Measurements from ENCODE around the gene EHBP1L1. TPM values are rescaled to one million over a fixed set of nuclear protein-coding genes. Genes with fewer than 3 reads are reported as not detected.

The EHBP1L1 gene
- polyA plus RNA-seq, 1 donor from 2014 or later: 18.3 TPM

DNA sequence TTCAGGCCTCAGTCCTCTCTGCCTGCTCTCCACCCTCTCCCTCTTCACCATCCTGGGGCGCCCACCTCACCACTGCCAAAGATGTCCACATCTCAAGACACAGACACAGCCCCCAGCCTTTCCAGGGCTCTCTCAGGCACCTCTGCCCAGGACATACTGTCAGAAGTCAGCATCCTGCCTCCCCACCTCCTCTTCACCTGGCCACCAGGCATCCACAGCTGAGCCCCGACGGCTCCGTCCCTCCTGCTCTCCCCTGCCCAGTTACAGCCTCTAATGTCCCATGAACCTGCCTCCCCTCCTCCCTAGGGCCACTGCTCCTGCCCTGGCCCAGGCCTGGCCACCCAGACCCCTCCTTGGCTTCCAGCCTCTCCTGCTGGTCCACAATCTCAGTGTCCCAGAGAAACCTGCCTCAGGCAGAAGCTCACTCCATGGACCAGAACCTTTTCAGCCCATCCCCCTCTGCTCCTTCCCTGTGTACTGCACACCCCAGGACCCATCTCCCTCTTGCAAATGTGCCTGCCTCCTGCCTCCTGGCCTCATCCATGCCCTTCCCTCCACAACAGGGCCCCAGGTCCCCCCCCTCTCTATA, 20.9 kb upstream of the EHBP1L1 start:
- Histone ChIP-seq H3K36me3 (ENCODE audit: insufficient read depth, low read length) (no peaks in the 10 kb centered on the region), H3K9me2 (ENCODE audit: insufficient read depth, low read length) (no peaks in the 10 kb centered on the region), H3K9ac (ENCODE audit: low read length) (no peak overlapping the region), H3K4me3 (ENCODE audit: low read length) (no peak overlapping the region), H3K9me3 (ENCODE audit: low read length) (no peaks in the 10 kb centered on the region), H3F3A (ENCODE audit: insufficient read depth, low read length, poor library complexity, severe bottlenecking) (no peaks in the 10 kb centered on the region), H4K20me1 (ENCODE audit: insufficient read depth) (no peaks in the 10 kb centered on the region), H3K4me2 (ENCODE audit: low read length) (no peak overlapping the region), H3K27me3 (ENCODE audit: insufficient read depth, low read depth, low read length) (no peaks in the 10 kb centered on the region), H3K27ac (ENCODE audit: low read length) (no peak overlapping the region), H3K79me2 (replicated peaks; ENCODE audit: insufficient read depth, low read length) (no peaks in the 10 kb centered on the region), H2AFZ (ENCODE audit: low read depth, low read length) (no peak overlapping the region)
- TF ChIP-seq EP300 (conservative IDR thresholded peaks at IDR 0.05; ENCODE audit: poor library complexity, severe bottlenecking) (no peak), POLR2AphosphoS5 (IDR thresholded peaks at IDR 0.05) (no peak), SMC3 (conservative IDR thresholded peaks at IDR 0.05; ENCODE audit: poor library complexity) (no peak), MXI1 (conservative IDR thresholded peaks at IDR 0.05; ENCODE audit: poor library complexity, severe bottlenecking) (no peak), TAF1 (IDR thresholded peaks at IDR 0.05; ENCODE audit: low read depth) (no peak), EZH2 (IDR thresholded peaks at IDR 0.05; ENCODE audit: borderline replicate concordance, insufficient read depth, low read length, poor library complexity, severe bottlenecking) (no peak), RAD21 (conservative IDR thresholded peaks at IDR 0.05) (no peak)
- TF ChIP-seq, protein P1, sequence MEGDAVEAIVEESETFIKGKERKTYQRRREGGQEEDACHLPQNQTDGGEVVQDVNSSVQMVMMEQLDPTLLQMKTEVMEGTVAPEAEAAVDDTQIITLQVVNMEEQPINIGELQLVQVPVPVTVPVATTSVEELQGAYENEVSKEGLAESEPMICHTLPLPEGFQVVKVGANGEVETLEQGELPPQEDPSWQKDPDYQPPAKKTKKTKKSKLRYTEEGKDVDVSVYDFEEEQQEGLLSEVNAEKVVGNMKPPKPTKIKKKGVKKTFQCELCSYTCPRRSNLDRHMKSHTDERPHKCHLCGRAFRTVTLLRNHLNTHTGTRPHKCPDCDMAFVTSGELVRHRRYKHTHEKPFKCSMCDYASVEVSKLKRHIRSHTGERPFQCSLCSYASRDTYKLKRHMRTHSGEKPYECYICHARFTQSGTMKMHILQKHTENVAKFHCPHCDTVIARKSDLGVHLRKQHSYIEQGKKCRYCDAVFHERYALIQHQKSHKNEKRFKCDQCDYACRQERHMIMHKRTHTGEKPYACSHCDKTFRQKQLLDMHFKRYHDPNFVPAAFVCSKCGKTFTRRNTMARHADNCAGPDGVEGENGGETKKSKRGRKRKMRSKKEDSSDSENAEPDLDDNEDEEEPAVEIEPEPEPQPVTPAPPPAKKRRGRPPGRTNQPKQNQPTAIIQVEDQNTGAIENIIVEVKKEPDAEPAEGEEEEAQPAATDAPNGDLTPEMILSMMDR (IDR thresholded peaks at IDR 0.05; ENCODE audit: poor library complexity, severe bottlenecking): no peak
- TF ChIP-seq, protein P2, sequence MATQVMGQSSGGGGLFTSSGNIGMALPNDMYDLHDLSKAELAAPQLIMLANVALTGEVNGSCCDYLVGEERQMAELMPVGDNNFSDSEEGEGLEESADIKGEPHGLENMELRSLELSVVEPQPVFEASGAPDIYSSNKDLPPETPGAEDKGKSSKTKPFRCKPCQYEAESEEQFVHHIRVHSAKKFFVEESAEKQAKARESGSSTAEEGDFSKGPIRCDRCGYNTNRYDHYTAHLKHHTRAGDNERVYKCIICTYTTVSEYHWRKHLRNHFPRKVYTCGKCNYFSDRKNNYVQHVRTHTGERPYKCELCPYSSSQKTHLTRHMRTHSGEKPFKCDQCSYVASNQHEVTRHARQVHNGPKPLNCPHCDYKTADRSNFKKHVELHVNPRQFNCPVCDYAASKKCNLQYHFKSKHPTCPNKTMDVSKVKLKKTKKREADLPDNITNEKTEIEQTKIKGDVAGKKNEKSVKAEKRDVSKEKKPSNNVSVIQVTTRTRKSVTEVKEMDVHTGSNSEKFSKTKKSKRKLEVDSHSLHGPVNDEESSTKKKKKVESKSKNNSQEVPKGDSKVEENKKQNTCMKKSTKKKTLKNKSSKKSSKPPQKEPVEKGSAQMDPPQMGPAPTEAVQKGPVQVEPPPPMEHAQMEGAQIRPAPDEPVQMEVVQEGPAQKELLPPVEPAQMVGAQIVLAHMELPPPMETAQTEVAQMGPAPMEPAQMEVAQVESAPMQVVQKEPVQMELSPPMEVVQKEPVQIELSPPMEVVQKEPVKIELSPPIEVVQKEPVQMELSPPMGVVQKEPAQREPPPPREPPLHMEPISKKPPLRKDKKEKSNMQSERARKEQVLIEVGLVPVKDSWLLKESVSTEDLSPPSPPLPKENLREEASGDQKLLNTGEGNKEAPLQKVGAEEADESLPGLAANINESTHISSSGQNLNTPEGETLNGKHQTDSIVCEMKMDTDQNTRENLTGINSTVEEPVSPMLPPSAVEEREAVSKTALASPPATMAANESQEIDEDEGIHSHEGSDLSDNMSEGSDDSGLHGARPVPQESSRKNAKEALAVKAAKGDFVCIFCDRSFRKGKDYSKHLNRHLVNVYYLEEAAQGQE (IDR thresholded peaks at IDR 0.05; ENCODE audit: borderline replicate concordance): no peak

DNA sequence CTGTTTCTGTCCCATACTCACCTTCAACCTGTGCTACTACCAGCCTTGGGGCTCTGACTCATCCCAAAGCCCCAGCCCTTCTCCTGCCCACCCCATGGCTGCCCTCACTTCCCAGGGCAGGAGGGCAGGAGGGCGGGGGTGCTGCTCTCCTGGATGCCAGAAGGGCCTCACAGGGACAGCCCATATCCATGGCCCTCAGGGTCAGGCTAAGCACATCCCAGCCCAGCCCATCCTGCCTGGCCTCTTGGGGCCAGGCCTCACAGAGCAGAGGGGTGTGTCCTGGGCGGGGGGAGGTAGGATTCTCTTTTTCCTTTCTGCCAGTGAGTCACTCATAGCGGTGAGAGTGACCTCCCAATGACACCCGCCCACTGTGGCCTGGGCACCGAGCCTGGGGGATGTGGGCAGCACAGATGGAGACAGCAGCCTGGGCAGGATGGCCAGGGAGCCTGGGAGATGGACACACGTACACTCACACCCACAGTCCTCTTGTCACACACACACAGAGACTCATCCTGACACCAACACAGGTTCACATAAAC, 20.1 kb upstream of the EHBP1L1 start:
- Histone ChIP-seq H3K4me3 (ENCODE audit: low read length) (no peak overlapping the region), H2AFZ (ENCODE audit: low read depth, low read length) (no peak overlapping the region), H4K20me1 (ENCODE audit: insufficient read depth) (no peaks in the 10 kb centered on the region), H3K9me3 (ENCODE audit: low read length) (no peaks in the 10 kb centered on the region), H3F3A (ENCODE audit: insufficient read depth, low read length, poor library complexity, severe bottlenecking) (no peaks in the 10 kb centered on the region), H3K9ac (ENCODE audit: low read length) (no peak overlapping the region), H3K79me2 (replicated peaks; ENCODE audit: insufficient read depth, low read length) (no peaks in the 10 kb centered on the region), H3K4me2 (ENCODE audit: low read length) (no peak overlapping the region), H3K9me2 (ENCODE audit: insufficient read depth, low read length) (no peaks in the 10 kb centered on the region), H3K36me3 (ENCODE audit: insufficient read depth, low read length) (no peaks in the 10 kb centered on the region), H3K27ac (ENCODE audit: low read length) (no peak overlapping the region), H3K27me3 (ENCODE audit: insufficient read depth, low read depth, low read length) (no peaks in the 10 kb centered on the region)
- TF ChIP-seq EP300 (conservative IDR thresholded peaks at IDR 0.05; ENCODE audit: poor library complexity, severe bottlenecking): no peak
- TF ChIP-seq EZH2 (IDR thresholded peaks at IDR 0.05; ENCODE audit: borderline replicate concordance, insufficient read depth, low read length, poor library complexity, severe bottlenecking): no peak
- TF ChIP-seq SMC3 (conservative IDR thresholded peaks at IDR 0.05; ENCODE audit: poor library complexity): no peak
- no peak for TF ChIP-seq RAD21 (conservative IDR thresholded peaks at IDR 0.05)
- TF ChIP-seq, protein P2 (IDR thresholded peaks at IDR 0.05; ENCODE audit: borderline replicate concordance): no peak
- TF ChIP-seq, protein P1 (IDR thresholded peaks at IDR 0.05; ENCODE audit: poor library complexity, severe bottlenecking): no peak
- no peak for TF ChIP-seq POLR2AphosphoS5 (IDR thresholded peaks at IDR 0.05)
- TF ChIP-seq MXI1 (conservative IDR thresholded peaks at IDR 0.05; ENCODE audit: poor library complexity, severe bottlenecking): no peak

All from neural cell (in vitro differentiated cells).